K562 (cell line): ENCODE results near the gene CABP4. TPM values are rescaled to one million over a fixed set of nuclear protein-coding genes. Genes with fewer than 3 reads are reported as not detected.

ENCODE experiments used
- ATAC-seq: fragments of 200-7000 bp; cut with Tn5 transposase; 3 replicates; pipeline ENCODE4 v1.9.1; 2020; ENCODE audit warnings: moderate library complexity
- BruUV-seq: library from RNA; stranded (reverse); fragments of 400-500 nt; replicated peaks from 2 replicates; lab custom pipeline; 2021; lab: Mats Ljungman, UMichigan
- CTCF ChIA-PET: fragments of 300-600 bp; formaldehyde crosslinking; extraction: SDS; loops from one replicate; lab custom pipeline; 2021; ENCODE audit warnings: low intra/inter-chr PET ratio; lab: Yijun Ruan, JAX
- POLR2A ChIA-PET: fragments of 300-600, 350-650 bp; sonication (Branson Sonifier 250); formaldehyde crosslinking; extraction: SDS; loops from one replicate; lab custom pipeline; 2021; ENCODE audit warnings: antibody characterized with exemption, inconsistent platforms; lab: Yijun Ruan, JAX
- DNase-seq, 4 experiments: peaks; one replicate each; pipeline versions ENCODE4 v3.0.0 to v3.0.0-alpha.2; 2011 to 2018; ENCODE audit warnings: low spot score in 3 of 4, mixed read lengths in 3 of 4; ENCODE audit errors: extremely low read depth in 1 of 4
- FAIRE-seq: peaks from 2 replicates; lab custom pipeline; 2011; peaks lifted over from hg19 to GRCh38; lab: Jason Lieb, UNC
- H2AFZ ChIP-seq: 2 replicates; pipeline ENCODE4 v1.6.0; 2011; ENCODE audit warnings: low read depth, low read length, control low read depth, inconsistent platforms
- H3K27ac ChIP-seq: fragments of 200-600 bp; 3 replicates; pipeline ENCODE4 v1.8.0; 2011; ENCODE audit warnings: low read depth, mild to moderate bottlenecking, control low read depth, inconsistent platforms, low read length, moderate library complexity, mixed read lengths; ENCODE audit errors: extremely low read depth
- H3K27me3 ChIP-seq, 2 experiments: fragments of 300-600 bp in 1 of 2; 2 replicates in 1 of 2; 3 replicates in 1 of 2; pipeline versions ENCODE4 v1.6.0 to v1.8.0; 2011; ENCODE audit warnings: inconsistent platforms in 2 of 2, low read length in 2 of 2, mild to moderate bottlenecking in 1 of 2, mixed read lengths in 1 of 2, moderate library complexity in 1 of 2; ENCODE audit not compliant: control insufficient read depth in 2 of 2, insufficient read depth in 2 of 2
- H3K36me3 ChIP-seq: fragments of 300-600 bp; 3 replicates; pipeline ENCODE4 v1.8.0; 2011; ENCODE audit warnings: mild to moderate bottlenecking, low read length, inconsistent platforms; ENCODE audit not compliant: control insufficient read depth, insufficient read depth
- H3K4me1 ChIP-seq, 2 experiments: fragments of 200-600 bp in 1 of 2; replicated peaks in 1 of 2; 2 replicates in 1 of 2; 3 replicates in 1 of 2; pipeline versions ENCODE4 v1.5.1 to v1.8.0; 2011; ENCODE audit warnings: inconsistent platforms in 2 of 2, low read length in 2 of 2, mild to moderate bottlenecking in 1 of 2, mixed read lengths in 1 of 2, moderate library complexity in 1 of 2; ENCODE audit not compliant: control insufficient read depth in 2 of 2, insufficient read depth in 2 of 2
- H3K4me2 ChIP-seq: 2 replicates; pipeline ENCODE4 v1.6.1; 2011; ENCODE audit warnings: low read length, control low read depth, inconsistent platforms, mixed read lengths; ENCODE audit not compliant: insufficient read depth
- H3K4me3 ChIP-seq: fragments of 200-600 bp; sonication (generic), shearing (Covaris generic); 2 replicates; pipeline ENCODE4 v1.5.1; 2016; ENCODE audit warnings: control low read depth, inconsistent platforms
- H3K79me2 ChIP-seq: fragments of 200-600 bp; 3 replicates; pipeline ENCODE4 v1.8.0; 2011; ENCODE audit warnings: low read length, inconsistent platforms; ENCODE audit not compliant: control insufficient read depth, insufficient read depth
- H3K9ac ChIP-seq, 2 experiments: 2 replicates each; pipeline versions ENCODE4 v1.6.0 to v1.6.1; 2011; ENCODE audit warnings: low read depth in 2 of 2, low read length in 2 of 2, control low read depth in 1 of 2, inconsistent platforms in 1 of 2, mild to moderate bottlenecking in 1 of 2, mixed read lengths in 1 of 2; ENCODE audit not compliant: insufficient read depth in 1 of 2
- H3K9me1 ChIP-seq: one replicate; pipeline ENCODE4 v1.6.0; 2011; ENCODE audit warnings: inconsistent platforms, mild to moderate bottlenecking, low read length, moderate library complexity; ENCODE audit not compliant: control insufficient read depth, insufficient read depth
- H3K9me3 ChIP-seq: replicated peaks from 2 replicates; pipeline ENCODE4 v1.5.1; 2011; ENCODE audit warnings: low read depth, low read length, inconsistent platforms; ENCODE audit not compliant: control insufficient read depth, insufficient read depth
- H4K20me1 ChIP-seq: replicated peaks from 2 replicates; pipeline ENCODE4 v1.6.1; 2011; ENCODE audit warnings: low read length, inconsistent platforms, mixed read lengths; ENCODE audit not compliant: control insufficient read depth, insufficient read depth
- ZNF121 ChIP-seq: sonication (generic); formaldehyde crosslinking; conservative IDR thresholded peaks from 2 replicates; pipeline ENCODE4 v1.8.0; 2022; ENCODE audit warnings: missing genetic modification reagents
- WGBS: fragments of 100-300 bp; shearing (Covaris generic); methylation state at CpG from one replicate; pipeline ENCODE4 v1.1.6; 2016; ENCODE audit warnings: low coverage, mixed read lengths; ENCODE audit not compliant: insufficient coverage; ENCODE audit errors: missing lambda C conversion rate; 5-methylcytosine and 5-hydroxymethylcytosine counted together
- in situ Hi-C: fragments of 300-500 bp; cut with MboI; formaldehyde crosslinking; loops from 4 replicates; pipeline ENCODE4 v1.15.0; 2018; ENCODE audit warnings: inconsistent platforms, mixed read lengths
- intact Hi-C: fragments of 100-400 bp; cut with micrococcal nuclease; formaldehyde crosslinking; loops from 2 replicates; pipeline ENCODE4 v1.14.2; 2022
- polyA plus RNA-seq, 8 experiments: library from polyadenylated mRNA; depleted of rRNA in 4 of 8; stranded (reverse) in 5 of 8; unstranded in 3 of 8; fragments of >200 nt; fragmentation: Nextera tagmentation in 2 of 8; fragmentation: Illumina TruSeq in 1 of 8; extraction: Ambion mirVana in 2 of 8; extraction: Trizol in 1 of 8; gene quantifications; 2 replicates each; pipeline versions ENCODE4 v1.2.1 to v1.2.3, GENCODE V29; 2011 to 2014; ENCODE audit warnings: inconsistent platforms in 1 of 8, missing spikeins in 1 of 8
- total RNA-seq, 7 experiments: library from RNA; depleted of rRNA in 6 of 7; stranded (reverse); fragments of >200 nt in 6 of 7; fragmentation: Illumina TruSeq in 2 of 7; extraction: Trizol in 2 of 7; gene quantifications; 2 replicates each; pipeline versions ENCODE4 v1.2.1 to v1.2.3, GENCODE V29; 2011 to 2021; ENCODE audit warnings: low replicate concordance in 1 of 7
- TF ChIP-seq, protein P1 (sequence below), 3 experiments: IDR thresholded peaks in 2 of 3; conservative IDR thresholded peaks in 1 of 3; 2 replicates each; pipeline ENCODE4 v1.5.1; 2011 to 2012; ENCODE audit warnings: low read length in 3 of 3, mild to moderate bottlenecking in 3 of 3, control low read depth in 2 of 3, improper control_type of control experiment in 1 of 3, inconsistent platforms in 1 of 3, low read depth in 1 of 3, mixed read lengths in 1 of 3, moderate library complexity in 1 of 3; ENCODE audit not compliant: insufficient read depth in 2 of 3
- TF ChIP-seq, protein P2 (sequence below): fragments of 250-450 bp; sonication (Bioruptor Pico); IDR thresholded peaks from 2 replicates; pipeline ENCODE4 v1.5.0; 2022; ENCODE audit warnings: mild to moderate bottlenecking

CABP4 gene
- total and polyA plus RNA-seq, 9 of the 15 experiments (the other 6 are each of a cell fraction or from before 2014, with no cell fraction given): 0.11 TPM; not detected in 8

DNA sequence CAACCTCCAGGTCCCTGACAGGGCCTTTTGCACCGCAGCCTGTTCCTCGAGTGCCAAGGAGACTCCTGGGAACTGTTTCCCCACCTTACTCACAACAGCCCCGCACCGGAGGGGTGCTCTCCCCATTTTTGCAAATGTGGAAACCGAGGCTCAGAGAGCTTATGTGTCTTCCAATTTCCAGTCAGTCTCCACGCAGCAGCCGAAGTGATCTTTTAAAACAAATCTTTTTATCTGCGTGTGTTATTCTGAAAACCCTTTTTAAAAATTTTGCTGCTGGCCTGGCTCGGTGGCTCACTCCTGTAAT, 14.3 kb downstream of the CABP4 start (continued):
- TF ChIP-seq, protein P1, sequence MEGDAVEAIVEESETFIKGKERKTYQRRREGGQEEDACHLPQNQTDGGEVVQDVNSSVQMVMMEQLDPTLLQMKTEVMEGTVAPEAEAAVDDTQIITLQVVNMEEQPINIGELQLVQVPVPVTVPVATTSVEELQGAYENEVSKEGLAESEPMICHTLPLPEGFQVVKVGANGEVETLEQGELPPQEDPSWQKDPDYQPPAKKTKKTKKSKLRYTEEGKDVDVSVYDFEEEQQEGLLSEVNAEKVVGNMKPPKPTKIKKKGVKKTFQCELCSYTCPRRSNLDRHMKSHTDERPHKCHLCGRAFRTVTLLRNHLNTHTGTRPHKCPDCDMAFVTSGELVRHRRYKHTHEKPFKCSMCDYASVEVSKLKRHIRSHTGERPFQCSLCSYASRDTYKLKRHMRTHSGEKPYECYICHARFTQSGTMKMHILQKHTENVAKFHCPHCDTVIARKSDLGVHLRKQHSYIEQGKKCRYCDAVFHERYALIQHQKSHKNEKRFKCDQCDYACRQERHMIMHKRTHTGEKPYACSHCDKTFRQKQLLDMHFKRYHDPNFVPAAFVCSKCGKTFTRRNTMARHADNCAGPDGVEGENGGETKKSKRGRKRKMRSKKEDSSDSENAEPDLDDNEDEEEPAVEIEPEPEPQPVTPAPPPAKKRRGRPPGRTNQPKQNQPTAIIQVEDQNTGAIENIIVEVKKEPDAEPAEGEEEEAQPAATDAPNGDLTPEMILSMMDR (IDR thresholded peaks at IDR 0.05 in 2 of 3, conservative IDR thresholded peaks at IDR 0.05 in 1 of 3; ENCODE audit: insufficient read depth in 2 of 3, low read depth in 1 of 3, low read length in 3 of 3): peak in 1 of 3 experiments; percentile 7; a peak in 1 of 6 replicates
- TF ChIP-seq, all 486 proteins: peak for 22

DNA sequence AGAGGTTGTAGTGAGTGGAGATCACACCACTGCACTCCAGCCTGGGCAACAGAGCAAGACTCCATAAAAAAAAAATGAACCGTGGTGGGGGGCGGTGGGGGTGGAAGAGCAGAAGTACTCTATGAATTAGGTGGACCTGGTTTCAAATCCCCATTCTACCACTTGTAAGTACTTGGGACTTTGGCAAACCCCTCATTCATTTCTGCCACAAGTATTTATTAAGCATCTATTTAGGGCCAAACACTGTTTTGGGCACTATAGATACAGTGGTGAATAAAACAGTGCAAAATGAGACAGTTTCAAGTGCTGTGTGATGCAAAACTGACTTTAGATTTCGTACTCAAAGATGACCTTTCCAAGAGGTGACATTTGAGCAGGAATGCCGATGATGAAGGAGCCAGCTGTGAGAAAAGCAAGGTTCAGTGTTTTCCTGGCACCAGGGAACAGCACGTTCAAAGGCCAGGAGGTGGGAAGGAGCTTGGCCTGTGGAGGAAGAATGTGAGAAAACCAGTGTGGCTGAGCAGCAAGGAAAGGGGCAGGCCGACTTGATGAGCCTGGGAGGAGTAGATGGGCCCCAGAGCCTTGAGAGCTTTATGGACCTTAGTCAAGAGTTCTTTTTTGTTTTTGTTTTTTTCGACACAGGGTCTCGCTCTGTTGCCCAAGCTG, 15.3 kb downstream of the CABP4 start:
- Histone ChIP-seq H3K27me3 (no peaks in the 10 kb centered on the region), H3K9me3 (no peaks in the 10 kb centered on the region), H3K4me2 (no peak overlapping the region), H3K4me1 (peaks cover 6 to 29% of the 10 kb centered on the region in 2 experiments; a peak in 4 of 5 replicates), H3K79me2 (peaks cover 4% of the 10 kb centered on the region; the same call in 2 of the 3 replicates), H3K27ac (no peak overlapping the region), H4K20me1 (no peaks in the 10 kb centered on the region), H3K4me3 (no peak overlapping the region), H3K9me1 (no peaks in the 10 kb centered on the region), H3K9ac (no peak overlapping the region), H2AFZ (peak overlapping the region; percentile 60; the same call in 1 of the 2 replicates), H3K36me3 (no peaks in the 10 kb centered on the region)
- in situ Hi-C loops: no loop called here
- ChIA-PET POLR2A (interaction anchor here (1.0 kb wide), 1 partner anchor 90 kb away, joined by 3 read pairs; no protein-coding TSS in a partner anchor), CTCF (no interaction called here)
- FAIRE-seq: peak; percentile 15
- no peak for ATAC-seq
- intact Hi-C loops: loop anchor here (5.0 kb wide), 1 partner anchor 37 kb away; the partner anchor contains the start of genes CDK2AP2 and PITPNM1
- BruUV-seq: no TSS peak
- DNase-seq: no peak
- WGBS: 78% methylated on average over 8 of the region's 8 CpGs
- TF ChIP-seq, protein P2, sequence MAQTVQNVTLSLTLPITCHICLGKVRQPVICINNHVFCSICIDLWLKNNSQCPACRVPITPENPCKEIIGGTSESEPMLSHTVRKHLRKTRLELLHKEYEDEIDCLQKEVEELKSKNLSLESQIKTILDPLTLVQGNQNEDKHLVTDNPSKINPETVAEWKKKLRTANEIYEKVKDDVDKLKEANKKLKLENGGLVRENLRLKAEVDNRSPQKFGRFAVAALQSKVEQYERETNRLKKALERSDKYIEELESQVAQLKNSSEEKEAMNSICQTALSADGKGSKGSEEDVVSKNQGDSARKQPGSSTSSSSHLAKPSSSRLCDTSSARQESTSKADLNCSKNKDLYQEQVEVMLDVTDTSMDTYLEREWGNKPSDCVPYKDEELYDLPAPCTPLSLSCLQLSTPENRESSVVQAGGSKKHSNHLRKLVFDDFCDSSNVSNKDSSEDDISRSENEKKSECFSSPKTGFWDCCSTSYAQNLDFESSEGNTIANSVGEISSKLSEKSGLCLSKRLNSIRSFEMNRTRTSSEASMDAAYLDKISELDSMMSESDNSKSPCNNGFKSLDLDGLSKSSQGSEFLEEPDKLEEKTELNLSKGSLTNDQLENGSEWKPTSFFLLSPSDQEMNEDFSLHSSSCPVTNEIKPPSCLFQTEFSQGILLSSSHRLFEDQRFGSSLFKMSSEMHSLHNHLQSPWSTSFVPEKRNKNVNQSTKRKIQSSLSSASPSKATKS: no peak
- 0 out of 2 replicates have a peak, but pooled peaks have one; percentile 1 for TF ChIP-seq ZNF121 (CRISPR knock-in tag)
